ENCODE results near the gene PARP3.

GRCh38 chr3:51944451-51945021 lies 2.4 kb downstream of the PARP3 start:
- TF ChIP-seq TCF12 (IDR thresholded peaks at IDR 0.05; ENCODE audit: low read depth) (no peak), RAD21 (IDR thresholded peaks at IDR 0.05; ENCODE audit: low read depth) (no peak), CREB1 (IDR thresholded peaks at IDR 0.05; ENCODE audit: low read depth) (no peak), EP300 (IDR thresholded peaks at IDR 0.05; ENCODE audit: borderline replicate concordance) (no peak), MAX (IDR thresholded peaks at IDR 0.05) (no peak), ZBTB7A (IDR thresholded peaks at IDR 0.05; ENCODE audit: low read depth) (no peak), EGR1 (IDR thresholded peaks at IDR 0.05) (no peak), TAF1 (IDR thresholded peaks at IDR 0.05; ENCODE audit: low read depth) (no peak)
